Astrocyte of the spinal cord (primary cell): Measurements from ENCODE around the gene THUMPD3.

Source experiments
- DNase-seq: peaks from one replicate; pipeline ENCODE4 v3.0.0; 2011; ENCODE audit warnings: low read depth, low spot score
- H3K4me3 ChIP-seq: 2 replicates; pipeline ENCODE4 v1.5.1; 2011; ENCODE audit warnings: low read depth, mild to moderate bottlenecking, low read length, moderate library complexity
- in situ Hi-C: cut with HindIII; loops from 2 replicates; pipeline ENCODE4 v1.10.0; 2017; ENCODE audit warnings: low sequenced_read_pairs
- TF ChIP-seq, protein P1 (sequence below): IDR thresholded peaks from 2 replicates; pipeline ENCODE4 v1.5.1; 2012; ENCODE audit warnings: low read depth, mild to moderate bottlenecking, low read length, inconsistent platforms

THUMPD3 gene

DNA sequence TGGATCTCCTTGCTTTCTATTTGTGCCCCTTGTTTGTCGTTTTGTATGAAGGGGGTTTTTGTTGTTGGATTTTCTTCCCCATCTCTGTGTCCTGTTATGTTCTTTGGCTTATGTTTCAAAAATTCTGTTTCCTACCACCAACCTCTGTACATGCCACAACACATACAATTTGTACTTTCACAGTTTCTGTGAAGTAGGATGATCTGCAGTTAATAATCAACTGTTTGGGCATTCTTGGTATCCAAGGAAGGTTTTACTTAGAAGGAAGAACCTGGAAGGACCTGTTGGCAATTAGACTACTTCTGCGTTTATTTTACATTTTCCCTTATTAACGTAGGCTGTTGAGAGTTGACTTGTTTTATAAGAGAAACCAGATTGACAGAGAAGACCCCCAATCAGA lies 42.9 kb downstream of the THUMPD3 start:
- TF ChIP-seq, protein P1, sequence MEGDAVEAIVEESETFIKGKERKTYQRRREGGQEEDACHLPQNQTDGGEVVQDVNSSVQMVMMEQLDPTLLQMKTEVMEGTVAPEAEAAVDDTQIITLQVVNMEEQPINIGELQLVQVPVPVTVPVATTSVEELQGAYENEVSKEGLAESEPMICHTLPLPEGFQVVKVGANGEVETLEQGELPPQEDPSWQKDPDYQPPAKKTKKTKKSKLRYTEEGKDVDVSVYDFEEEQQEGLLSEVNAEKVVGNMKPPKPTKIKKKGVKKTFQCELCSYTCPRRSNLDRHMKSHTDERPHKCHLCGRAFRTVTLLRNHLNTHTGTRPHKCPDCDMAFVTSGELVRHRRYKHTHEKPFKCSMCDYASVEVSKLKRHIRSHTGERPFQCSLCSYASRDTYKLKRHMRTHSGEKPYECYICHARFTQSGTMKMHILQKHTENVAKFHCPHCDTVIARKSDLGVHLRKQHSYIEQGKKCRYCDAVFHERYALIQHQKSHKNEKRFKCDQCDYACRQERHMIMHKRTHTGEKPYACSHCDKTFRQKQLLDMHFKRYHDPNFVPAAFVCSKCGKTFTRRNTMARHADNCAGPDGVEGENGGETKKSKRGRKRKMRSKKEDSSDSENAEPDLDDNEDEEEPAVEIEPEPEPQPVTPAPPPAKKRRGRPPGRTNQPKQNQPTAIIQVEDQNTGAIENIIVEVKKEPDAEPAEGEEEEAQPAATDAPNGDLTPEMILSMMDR, result no peak
- DNase-seq, result no peak
- in situ Hi-C loops, result no loop called here
- no peak overlapping the region for H3K4me3 ChIP-seq

DNA sequence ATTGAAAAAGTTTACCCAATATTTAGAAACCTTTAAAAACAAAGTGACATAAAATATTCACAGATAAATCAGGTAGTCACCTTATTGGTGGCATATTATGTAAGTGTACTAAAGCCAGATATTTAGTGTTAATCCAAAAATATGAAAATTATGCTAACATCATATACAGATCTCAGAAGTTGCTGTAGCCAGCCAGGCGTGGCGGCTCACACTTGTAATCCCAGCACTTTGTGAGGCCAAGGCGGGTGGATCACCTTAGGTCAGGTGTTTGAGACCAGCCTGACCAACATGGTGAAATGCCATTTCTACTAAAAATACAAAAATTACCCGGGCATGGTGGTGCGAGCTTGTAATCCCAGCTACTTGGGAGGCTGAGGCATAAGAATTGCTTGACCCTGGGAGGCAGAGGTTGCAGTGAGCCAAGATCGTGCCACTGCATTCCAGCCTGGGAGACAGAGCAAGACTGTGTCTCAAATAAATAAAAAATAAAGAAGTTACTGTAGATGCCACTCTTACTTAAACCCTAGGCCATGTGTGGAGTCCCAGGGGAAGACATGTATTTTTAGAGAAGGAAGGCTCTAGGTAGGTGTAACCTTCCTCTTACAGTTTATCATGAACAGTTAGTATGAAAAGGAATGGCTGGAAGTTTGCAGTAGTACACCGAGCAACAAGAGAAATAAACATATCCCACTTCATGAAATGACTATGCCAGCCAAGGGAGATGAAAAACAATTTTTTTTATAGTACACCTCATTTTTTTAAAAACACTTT lies 44.2 kb downstream of the THUMPD3 start:
- no peak overlapping the region for H3K4me3 ChIP-seq
- no peak for DNase-seq
- TF ChIP-seq, protein P1, result no peak
- in situ Hi-C loops, result no loop called here

DNA sequence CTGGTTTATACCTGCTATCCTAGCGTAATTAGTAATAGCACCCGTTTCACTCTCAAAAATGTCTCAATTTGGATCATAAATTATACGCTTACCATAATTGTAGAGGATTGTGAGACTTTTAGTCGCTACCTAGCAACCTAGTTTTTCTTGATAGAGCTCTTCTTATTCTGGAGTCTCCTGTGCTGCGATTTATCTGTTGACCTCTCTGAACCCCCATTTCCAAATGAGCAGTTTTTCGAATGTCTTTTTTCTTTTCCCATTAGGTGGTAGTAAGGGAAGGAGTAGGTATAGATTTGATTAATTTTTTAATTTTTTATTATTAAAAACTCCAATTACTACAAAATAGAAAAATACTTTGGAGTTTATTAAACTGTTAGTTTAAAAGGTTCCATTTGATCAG lies 45.2 kb downstream of the THUMPD3 start:
- H3K4me3 ChIP-seq, result no peak overlapping the region
- DNase-seq, result no peak
- in situ Hi-C loops, result no loop called here
- TF ChIP-seq, protein P1, result no peak

DNA sequence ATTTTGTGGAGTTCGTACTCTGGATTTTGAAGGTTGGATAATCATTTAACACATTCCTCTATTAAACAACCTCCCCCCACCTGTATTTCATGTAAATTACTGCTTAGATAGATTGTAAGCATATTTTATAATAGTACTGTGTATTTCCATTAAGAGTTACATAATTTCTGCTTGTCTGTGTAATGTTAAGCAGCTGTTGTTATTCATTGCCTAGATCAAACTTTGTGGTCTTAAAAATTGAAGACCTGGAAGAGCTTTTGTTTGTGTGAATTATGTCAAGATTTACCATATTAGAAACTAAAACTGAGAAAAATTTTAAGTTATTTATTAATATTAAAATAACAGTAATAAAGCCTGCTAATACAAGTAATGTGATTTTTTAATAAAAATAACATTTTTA lies 45.7 kb downstream of the THUMPD3 start:
- no peak for DNase-seq
- in situ Hi-C loops, result no loop called here
- TF ChIP-seq, protein P1, result no peak
- no peak overlapping the region for H3K4me3 ChIP-seq

DNA sequence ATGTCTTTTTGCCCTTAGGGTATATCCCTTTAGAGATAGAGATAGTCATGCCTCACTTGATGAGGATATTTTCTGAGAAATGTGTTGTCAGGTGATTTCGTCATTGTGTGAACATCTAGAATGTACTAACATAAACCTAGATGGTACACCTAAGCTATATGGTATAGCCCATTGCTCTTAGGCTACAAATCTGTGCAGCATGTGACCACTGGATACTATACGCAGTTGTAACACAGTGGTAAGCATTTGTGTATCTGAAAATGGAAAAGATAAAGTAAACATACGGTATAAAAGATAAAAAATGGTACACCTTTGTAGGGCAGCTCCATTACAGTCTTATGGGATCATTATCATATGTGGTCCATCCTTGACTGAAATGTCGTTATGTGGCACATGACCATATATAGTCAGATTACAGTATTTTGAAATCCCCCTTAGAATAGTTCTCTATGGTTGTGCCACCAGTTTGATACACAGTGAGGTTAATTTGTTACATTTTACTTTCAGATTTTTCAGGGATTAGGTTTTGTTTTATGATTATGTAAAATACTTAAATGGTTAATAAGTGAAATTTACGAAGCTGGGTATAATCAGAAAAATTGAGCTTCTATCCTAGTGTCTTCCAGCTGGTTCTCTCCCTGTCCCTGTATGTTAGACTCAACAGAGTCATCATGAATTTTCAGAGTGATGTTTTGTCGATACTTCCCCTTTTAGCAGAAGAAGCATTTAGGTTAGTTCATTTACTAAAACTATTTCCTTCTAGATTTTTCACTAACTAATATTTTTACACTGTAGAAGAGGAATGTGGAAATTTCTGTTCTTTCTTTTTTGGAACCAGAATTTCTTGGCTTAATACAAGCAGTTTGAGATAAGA lies 47.4 kb downstream of the THUMPD3 start:
- in situ Hi-C loops, result no loop called here
- H3K4me3 ChIP-seq, result no peak overlapping the region
- TF ChIP-seq, protein P1, result no peak
- DNase-seq, result no peak

DNA sequence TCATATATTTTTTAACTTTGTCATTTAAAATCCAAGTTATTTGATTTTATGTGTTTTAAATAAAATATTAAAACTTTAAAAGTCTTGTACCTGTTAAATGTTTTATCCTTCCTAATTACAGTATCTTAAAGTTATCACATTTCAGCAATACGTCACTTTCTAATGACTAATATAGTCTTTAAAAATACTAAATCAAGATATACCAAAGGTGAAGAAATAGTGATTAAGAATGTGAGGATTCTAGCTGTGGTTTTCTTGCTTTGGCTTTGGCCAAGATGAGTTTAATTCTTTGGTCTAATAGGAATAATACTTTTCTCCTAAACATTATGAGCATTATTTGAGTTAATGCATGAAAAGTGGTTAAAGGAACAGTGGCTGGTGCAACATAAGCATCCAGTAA lies 48.4 kb downstream of the THUMPD3 start:
- DNase-seq, result no peak
- in situ Hi-C loops, result no loop called here
- TF ChIP-seq, protein P1, result no peak
- no peak overlapping the region for H3K4me3 ChIP-seq
